SJCRH30 (cell line): ENCODE results near the gene CCDC183. TPM values are rescaled to one million over a fixed set of nuclear protein-coding genes. Genes with fewer than 3 reads are reported as not detected.
"Not testable (repeated sequence)": the region's sequence is repeated elsewhere in the genome, so short reads cannot be mapped to it uniquely, and the experiment has no call there.

Experiments used
- DNase-seq, 2 experiments: peaks; one replicate each; pipeline ENCODE4 v3.0.0-alpha.2; 2015 to 2020
- H3K27ac ChIP-seq: fragments of 250-450 bp; sonication (Bioruptor Pico); 2 replicates; pipeline ENCODE4 v1.5.1; 2020; ENCODE audit warnings: mild to moderate bottlenecking, moderate library complexity
- H3K27me3 ChIP-seq: fragments of 250-450 bp; sonication (Bioruptor Pico); 2 replicates; pipeline ENCODE4 v1.5.1; 2020; ENCODE audit warnings: mild to moderate bottlenecking, moderate library complexity
- H3K36me3 ChIP-seq: fragments of 250-450 bp; sonication (Bioruptor Pico); 2 replicates; pipeline ENCODE4 v1.5.1; 2020; ENCODE audit warnings: mild to moderate bottlenecking, moderate library complexity
- H3K4me1 ChIP-seq: fragments of 250-450 bp; sonication (Bioruptor Pico); 2 replicates; pipeline ENCODE4 v1.5.1; 2020; ENCODE audit warnings: mild to moderate bottlenecking, moderate library complexity
- H3K4me3 ChIP-seq: fragments of 250-450 bp; sonication (Bioruptor Pico); 2 replicates; pipeline ENCODE4 v1.5.1; 2020; ENCODE audit warnings: mild to moderate bottlenecking, moderate library complexity
- H3K9me3 ChIP-seq: fragments of 250-450 bp; sonication (Bioruptor Pico); replicated peaks from 2 replicates; pipeline ENCODE4 v1.5.1; 2020; ENCODE audit warnings: mild to moderate bottlenecking, moderate library complexity
- total RNA-seq: library from RNA; depleted of rRNA; stranded (reverse); fragments of >200 nt; shearing (Covaris generic); gene quantifications from 2 replicates; pipeline ENCODE4 v1.2.3, GENCODE V29; 2014

CCDC183 gene
- total RNA-seq, 1 experiment from 2014 or later: 0.14 TPM

- Histone ChIP-seq H3K36me3 (peaks cover 47% of the 10 kb centered on the region), H3K9me3 (no peaks in the 10 kb centered on the region), H3K27ac (no peak overlapping the region), H3K4me3 (no peak overlapping the region), H3K4me1 (peaks cover 14% of the 10 kb centered on the region), H3K27me3 (no peaks in the 10 kb centered on the region)
- DNase-seq: no peak
Observed at GRCh38 chr9:136826703-136827582, 30.8 kb downstream of the CCDC183 start.

- Histone ChIP-seq H3K9me3 (no peaks in the 10 kb centered on the region), H3K4me1 (peaks cover 14% of the 10 kb centered on the region), H3K27ac (no peak overlapping the region), H3K36me3 (peaks cover 54% of the 10 kb centered on the region), H3K27me3 (no peaks in the 10 kb centered on the region), H3K4me3 (no peak overlapping the region)
- DNase-seq: no peak
Observed at GRCh38 chr9:136827794-136828473, 31.8 kb downstream of the CCDC183 start.

DNA sequence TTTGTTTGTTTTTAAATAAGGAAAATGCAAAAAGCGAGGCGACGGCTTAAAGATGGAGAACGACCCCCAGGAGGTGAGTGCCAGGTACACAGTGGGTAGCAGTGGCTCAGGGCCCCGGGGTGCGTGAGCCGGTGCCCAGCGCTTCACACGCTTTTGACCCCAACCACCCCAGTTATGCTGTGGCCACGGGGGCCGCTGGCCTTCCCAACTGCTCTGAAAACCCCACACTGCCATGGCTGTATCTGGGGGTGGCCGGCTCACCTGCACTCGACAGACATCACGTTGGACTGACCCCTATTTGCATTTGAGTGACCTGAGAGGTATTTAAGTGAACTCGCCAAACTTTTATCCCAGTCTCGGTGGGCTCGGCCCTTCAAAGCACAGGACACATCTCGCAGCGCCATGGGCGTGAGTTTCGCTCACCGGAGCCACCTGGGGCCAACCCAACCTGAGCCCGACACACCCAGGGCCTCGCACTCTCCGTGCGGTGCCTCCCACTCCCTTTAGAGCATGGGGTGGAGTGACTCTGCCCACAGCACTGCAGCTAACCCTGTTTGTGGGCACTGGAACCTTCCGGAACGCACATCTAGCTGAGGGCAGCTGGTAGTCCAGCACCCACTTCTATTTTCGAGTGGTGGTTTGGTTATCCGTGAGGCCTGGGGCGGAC, 32.5 kb downstream of the CCDC183 start:
- DNase-seq: no peak
- peaks cover 53% of the 10 kb centered on the region for H3K36me3 ChIP-seq
- no peak overlapping the region for H3K27ac ChIP-seq
- no peaks in the 10 kb centered on the region for H3K27me3 ChIP-seq
- peaks cover 13% of the 10 kb centered on the region for H3K4me1 ChIP-seq
- no peak overlapping the region for H3K4me3 ChIP-seq
- no peaks in the 10 kb centered on the region for H3K9me3 ChIP-seq

- Histone ChIP-seq H3K27ac (no peak overlapping the region), H3K4me3 (no peak overlapping the region), H3K27me3 (no peaks in the 10 kb centered on the region), H3K9me3 (no peaks in the 10 kb centered on the region), H3K36me3 (peaks cover 52% of the 10 kb centered on the region), H3K4me1 (peaks cover 7% of the 10 kb centered on the region; the same call in 1 of the 2 replicates)
- no peak for DNase-seq
Observed at GRCh38 chr9:136829412-136829811, 33.3 kb downstream of the CCDC183 start.

DNA sequence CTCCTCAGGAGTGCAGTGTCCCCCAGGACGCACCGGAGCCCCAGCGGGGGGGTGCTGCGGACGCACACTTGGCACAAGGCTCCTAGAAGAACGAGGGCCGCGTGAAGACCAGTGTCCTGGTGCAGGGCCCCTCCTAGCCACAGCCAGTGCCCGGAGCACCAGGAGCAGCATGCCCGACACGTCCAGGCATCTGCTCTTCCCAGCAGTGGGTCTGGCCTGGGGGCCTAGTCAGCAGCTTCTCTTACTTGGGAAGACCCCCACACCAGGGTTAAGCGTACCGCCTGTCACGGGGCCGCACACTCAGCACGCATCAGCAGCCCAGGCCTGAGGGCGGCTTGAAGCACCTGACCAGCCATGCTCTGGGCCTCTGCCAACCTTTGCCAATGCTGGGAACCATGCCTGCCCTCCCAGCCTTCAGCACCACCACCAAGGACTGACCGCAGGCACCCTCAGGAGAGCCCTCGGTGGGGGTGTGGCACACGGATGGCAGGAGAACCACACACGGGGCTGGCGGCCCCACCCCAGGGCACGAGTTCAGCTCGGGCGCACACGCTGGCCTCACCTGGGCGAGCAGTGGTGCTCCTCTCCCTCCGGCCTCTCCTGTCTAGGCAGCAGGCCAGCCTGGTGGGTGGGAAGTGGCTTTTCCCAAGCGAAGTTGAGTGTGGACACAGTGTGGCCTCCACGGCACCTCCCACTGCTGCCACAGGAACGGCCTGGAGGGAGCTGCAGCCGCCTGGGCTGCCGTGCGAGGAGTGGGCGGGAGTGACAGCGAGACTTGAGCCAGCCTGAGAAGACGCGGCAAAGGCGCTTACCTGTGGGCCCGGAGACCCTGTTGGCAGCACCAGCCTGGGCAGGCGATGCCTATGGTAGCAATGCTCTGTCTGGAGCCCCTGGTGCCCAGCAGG, 34.1 kb downstream of the CCDC183 start:
- Histone ChIP-seq H3K27ac (no peak overlapping the region), H3K4me1 (no peaks in the 10 kb centered on the region), H3K9me3 (no peaks in the 10 kb centered on the region), H3K27me3 (no peaks in the 10 kb centered on the region), H3K4me3 (no peak overlapping the region), H3K36me3 (peaks cover 45% of the 10 kb centered on the region)
- no peak for DNase-seq

GRCh38 chr9:136831002-136831719, 35.0 kb downstream of the CCDC183 start:
- Histone ChIP-seq H3K4me3 (no peak overlapping the region), H3K27ac (no peak overlapping the region), H3K36me3 (peaks cover 39% of the 10 kb centered on the region)

DNA sequence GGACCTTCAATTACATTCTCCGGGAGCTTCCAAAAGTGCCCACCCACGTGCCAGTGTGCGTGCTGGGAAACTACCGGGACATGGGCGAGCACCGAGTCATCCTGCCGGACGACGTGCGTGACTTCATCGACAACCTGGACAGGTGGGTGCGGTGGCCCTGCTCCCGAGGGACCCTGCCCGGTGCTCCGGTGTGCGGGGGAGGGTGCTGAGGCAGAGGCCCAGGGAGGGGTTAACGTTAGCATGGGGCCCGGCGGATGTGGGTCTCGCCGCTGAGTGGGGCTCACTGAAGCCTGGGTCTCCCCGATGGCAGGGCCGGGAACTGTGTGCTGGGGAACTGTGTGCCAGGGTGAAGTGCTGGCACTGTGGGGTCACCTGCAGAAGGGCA, 35.6 kb downstream of the CCDC183 start:
- Histone ChIP-seq H3K27ac (no peak overlapping the region), H3K9me3 (no peaks in the 10 kb centered on the region), H3K27me3 (no peaks in the 10 kb centered on the region), H3K4me3 (no peak overlapping the region), H3K4me1 (no peaks in the 10 kb centered on the region), H3K36me3 (peaks cover 37% of the 10 kb centered on the region)
- DNase-seq: no peak

More at GRCh38 chr9:136831002-136831719, 35.0 kb downstream of the CCDC183 start:
- no peaks in the 10 kb centered on the region for H3K27me3 ChIP-seq
- DNase-seq: no peak
- no peaks in the 10 kb centered on the region for H3K9me3 ChIP-seq
- no peaks in the 10 kb centered on the region for H3K4me1 ChIP-seq

DNA sequence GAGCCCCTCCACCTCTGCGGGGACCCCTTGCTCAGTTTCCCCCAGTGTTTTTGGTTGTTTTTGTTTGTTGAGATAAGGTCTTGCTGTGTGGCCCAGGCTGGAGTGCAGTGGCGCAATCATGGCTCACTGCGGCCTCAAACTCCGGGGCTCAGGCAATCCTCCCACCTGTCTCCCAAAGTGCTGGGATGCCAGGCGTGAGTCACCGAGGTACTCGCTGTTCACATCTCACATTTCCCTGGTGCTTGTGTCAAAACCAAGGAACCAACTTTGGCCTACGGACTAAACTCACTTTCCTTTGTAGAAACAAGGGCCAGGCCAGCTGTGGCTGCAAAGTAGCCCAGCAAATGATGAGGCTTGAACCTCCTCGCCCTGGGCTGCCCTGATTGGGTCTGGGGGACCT, 36.4 kb downstream of the CCDC183 start:
- Histone ChIP-seq H3K27ac (no peak overlapping the region), H3K4me3 (no peak overlapping the region), H3K9me3 (no peaks in the 10 kb centered on the region), H3K27me3 (no peaks in the 10 kb centered on the region), H3K4me1 (no peaks in the 10 kb centered on the region), H3K36me3 (peaks cover 35% of the 10 kb centered on the region)
- DNase-seq: no peak

DNA sequence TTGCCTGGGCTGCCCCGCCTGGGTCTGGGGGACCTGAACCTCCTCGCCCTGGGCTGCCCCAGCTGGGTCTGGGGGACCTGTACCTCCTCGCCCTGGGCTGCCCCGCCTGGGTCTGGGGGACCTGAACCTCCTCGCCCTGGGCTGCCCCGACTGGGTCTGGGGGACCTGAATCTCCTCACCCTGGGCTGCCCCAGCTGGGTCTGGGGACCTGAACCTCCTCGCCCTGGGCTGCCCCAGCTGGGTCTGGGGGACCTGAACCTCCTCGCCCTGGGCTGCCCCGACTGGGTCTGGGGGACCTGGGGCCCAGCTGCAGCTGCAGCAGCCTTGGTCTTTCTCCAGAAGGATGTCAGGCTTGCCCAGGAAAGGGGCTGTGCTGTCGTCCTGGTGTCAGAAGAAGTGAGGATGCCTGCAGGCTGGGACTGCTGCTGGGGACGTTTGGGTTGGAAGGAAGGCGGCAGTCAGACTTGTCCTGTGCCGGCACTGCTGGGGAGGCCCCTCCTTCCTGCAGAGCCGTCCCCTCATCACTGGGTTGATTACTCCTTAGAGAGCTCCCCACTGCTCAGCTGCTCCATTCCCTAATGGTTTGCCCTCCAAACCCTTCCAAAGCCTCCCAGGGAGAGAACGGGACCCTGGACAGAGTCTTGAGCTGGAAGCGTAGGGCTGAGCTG, 37.4 kb downstream of the CCDC183 start:
- H3K27ac ChIP-seq, H3K4me1 ChIP-seq: not testable (repeated sequence)
- H3K36me3 ChIP-seq: peaks cover 31% of the 10 kb centered on the region

DNA sequence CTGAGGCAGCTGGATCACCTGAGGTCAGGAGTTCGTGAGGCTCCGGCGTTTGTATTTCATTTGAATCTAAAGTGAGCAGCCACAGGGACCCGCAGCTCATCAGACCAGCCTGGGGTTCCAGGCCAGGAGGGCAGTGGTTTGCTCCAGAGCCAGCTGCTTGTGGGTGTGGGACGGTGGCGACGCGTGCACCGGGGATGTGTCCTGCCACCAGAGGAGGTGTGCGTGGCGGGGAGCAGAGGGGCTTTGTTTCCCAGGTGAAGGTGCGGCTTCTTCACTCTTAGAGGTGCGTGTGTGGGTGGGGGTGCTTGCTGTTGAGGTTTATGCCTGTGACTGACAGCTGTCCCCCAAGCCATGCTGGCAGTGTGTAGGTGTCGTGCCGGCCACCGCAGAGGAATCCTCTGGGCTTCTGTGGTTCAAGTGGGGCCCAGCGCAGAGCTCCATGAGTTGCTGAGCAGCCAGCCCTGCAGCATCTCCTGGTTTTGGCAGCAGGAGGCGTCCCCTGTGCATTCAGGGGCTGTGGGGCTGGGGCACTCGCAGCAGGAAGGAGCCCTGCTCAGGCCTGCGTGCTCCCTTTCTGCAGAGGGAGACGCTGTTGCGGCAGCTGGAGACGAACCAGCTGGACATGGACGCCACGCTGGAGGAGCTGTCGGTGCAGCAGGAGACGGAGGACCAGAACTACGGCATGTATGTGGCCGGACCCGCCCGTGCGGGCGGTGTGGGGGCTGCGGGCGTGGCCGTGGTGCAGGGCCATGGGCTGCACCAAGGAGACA, 39.2 kb downstream of the CCDC183 start:
- Histone ChIP-seq H3K9me3 (no peaks in the 10 kb centered on the region), H3K36me3 (peaks cover 18% of the 10 kb centered on the region), H3K4me1 (peaks cover 3% of the 10 kb centered on the region; the same call in 1 of the 2 replicates), H3K27me3 (no peaks in the 10 kb centered on the region), H3K4me3 (no peak overlapping the region), H3K27ac (no peak overlapping the region)
- DNase-seq: no peak

More for the DNA sequence above, 37.4 kb downstream of the CCDC183 start:
- not testable (repeated sequence) for H3K4me3 ChIP-seq, DNase-seq, H3K27me3 ChIP-seq, H3K9me3 ChIP-seq

GRCh38 chr9:136835932-136836904, 40.1 kb downstream of the CCDC183 start:
- no peak for DNase-seq
- Histone ChIP-seq H3K27ac (no peak overlapping the region), H3K27me3 (no peaks in the 10 kb centered on the region), H3K36me3 (peaks cover 11% of the 10 kb centered on the region), H3K4me3 (no peak overlapping the region), H3K4me1 (peaks cover 12% of the 10 kb centered on the region), H3K9me3 (no peaks in the 10 kb centered on the region)
